ENCODE measurements around the gene ATP8A2.

The ATP8A2 gene

DNA sequence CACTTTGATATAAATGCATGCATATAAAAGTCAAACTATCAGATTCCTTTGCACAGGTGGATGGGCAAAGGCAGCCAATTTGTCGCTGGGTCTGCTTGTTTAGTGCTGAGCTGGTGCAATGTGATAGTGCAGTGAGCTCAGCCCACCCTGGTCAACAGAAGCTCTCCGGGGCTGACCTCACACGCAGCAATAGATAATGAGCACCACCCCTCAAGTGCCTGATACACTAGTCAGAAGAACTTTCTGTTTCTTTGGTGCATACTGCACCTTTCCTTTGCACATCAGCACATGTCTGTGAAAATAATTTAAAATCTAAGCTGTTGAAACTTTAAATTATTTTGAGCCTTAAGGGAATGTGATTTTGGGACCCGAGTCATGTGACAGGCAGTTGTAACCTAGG, 20.2 kb downstream of the ATP8A2 start:
- intact Hi-C loops (cut with DNase I; ENCODE audit: low total_unique reads), result no loop called here
- Histone ChIP-seq H3K9me3 (no peaks in the 10 kb centered on the region), H3K4me1 (no peaks in the 10 kb centered on the region), H3K27ac (no peak overlapping the region), H3K4me3 (no peak overlapping the region), H3K27me3 (no peaks in the 10 kb centered on the region), H3K36me3 (no peaks in the 10 kb centered on the region)
- TF ChIP-seq, protein P1, sequence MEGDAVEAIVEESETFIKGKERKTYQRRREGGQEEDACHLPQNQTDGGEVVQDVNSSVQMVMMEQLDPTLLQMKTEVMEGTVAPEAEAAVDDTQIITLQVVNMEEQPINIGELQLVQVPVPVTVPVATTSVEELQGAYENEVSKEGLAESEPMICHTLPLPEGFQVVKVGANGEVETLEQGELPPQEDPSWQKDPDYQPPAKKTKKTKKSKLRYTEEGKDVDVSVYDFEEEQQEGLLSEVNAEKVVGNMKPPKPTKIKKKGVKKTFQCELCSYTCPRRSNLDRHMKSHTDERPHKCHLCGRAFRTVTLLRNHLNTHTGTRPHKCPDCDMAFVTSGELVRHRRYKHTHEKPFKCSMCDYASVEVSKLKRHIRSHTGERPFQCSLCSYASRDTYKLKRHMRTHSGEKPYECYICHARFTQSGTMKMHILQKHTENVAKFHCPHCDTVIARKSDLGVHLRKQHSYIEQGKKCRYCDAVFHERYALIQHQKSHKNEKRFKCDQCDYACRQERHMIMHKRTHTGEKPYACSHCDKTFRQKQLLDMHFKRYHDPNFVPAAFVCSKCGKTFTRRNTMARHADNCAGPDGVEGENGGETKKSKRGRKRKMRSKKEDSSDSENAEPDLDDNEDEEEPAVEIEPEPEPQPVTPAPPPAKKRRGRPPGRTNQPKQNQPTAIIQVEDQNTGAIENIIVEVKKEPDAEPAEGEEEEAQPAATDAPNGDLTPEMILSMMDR (IDR thresholded peaks at IDR 0.05), result no peak
- no peak for DNase-seq

DNA sequence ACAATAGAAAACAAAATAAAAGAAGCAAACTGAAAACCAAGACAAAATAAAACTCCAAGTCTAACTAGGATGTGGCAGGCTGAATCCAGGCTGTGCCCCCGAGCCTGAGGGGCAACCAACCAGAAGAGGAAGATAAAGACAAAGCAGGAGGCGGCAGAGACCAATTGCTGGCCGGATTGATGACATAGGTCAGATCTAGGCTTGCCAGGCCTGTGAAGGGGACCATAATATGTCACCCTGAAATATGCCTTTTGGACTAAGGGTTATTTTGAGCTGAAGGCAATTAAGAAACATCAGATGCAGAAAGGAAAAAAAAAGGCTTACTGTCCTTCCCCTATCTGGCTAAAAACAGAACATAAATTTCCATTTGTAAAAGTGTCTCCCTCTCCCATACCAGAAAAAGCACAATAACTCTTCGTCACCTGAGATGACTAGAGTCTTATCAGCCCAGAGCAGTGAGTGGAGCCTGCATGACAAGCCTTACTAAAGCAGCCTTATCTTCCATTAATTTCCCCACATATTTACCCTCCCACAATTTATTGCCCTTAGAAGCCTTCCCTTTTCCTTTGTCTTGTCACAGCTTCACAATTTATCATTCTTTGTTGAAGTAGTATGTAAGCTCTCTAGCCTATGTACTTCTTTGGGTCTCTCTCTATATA, 22.8 kb downstream of the ATP8A2 start:
- Histone ChIP-seq H3K27ac (no peak overlapping the region), H3K4me3 (no peak overlapping the region), H3K4me1 (no peaks in the 10 kb centered on the region), H3K36me3 (no peaks in the 10 kb centered on the region), H3K27me3 (no peaks in the 10 kb centered on the region), H3K9me3 (no peaks in the 10 kb centered on the region)
- intact Hi-C loops (cut with DNase I; ENCODE audit: low total_unique reads), result no loop called here
- no peak for DNase-seq
- TF ChIP-seq, protein P1 (IDR thresholded peaks at IDR 0.05), result no peak

DNA sequence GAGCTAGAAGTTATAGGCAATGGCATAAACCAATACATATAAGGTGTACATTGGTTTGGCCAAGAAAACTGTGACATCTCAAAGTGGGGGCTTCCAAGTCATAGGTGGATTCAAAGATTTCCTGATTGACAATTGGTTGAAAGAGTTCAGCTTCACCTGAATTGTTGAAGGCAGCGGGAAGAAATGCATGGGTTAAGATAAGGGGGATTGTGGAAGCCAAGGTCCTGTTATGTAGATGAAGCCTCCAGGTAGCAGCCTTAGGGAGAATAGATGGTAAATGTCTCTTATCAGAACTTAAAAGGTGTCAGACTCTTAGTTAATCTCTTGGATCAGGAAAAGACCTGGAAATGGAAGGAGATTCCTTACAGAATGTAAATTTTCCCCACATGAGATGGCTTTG, 26.0 kb downstream of the ATP8A2 start:
- intact Hi-C loops (cut with DNase I; ENCODE audit: low total_unique reads), result no loop called here
- no peaks in the 10 kb centered on the region for H3K9me3 ChIP-seq
- no peak overlapping the region for H3K4me3 ChIP-seq
- TF ChIP-seq, protein P1 (IDR thresholded peaks at IDR 0.05), result no peak
- H3K27me3 ChIP-seq, result no peaks in the 10 kb centered on the region
- DNase-seq, result no peak
- no peaks in the 10 kb centered on the region for H3K36me3 ChIP-seq
- no peaks in the 10 kb centered on the region for H3K4me1 ChIP-seq
- no peak overlapping the region for H3K27ac ChIP-seq

DNA sequence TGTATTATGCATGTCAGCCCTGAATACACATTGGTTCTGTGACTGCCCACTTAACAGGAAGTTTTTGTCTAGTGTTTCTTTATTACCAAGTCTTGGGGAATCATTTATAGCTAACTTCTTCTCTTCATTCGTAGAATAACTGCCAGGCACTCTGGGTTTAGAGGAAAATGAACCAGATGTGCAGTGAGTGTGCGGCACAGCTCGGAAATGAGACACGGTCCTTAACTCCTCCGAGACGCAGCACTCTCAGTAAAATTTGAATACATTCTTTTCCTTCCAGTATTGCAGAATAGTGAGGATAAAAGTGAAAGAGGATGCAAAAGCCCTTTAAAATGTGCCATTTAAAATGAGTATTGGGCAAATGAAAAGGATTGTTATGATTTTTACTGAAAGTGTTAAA, 29.2 kb downstream of the ATP8A2 start:
- H3K36me3 ChIP-seq, result no peaks in the 10 kb centered on the region
- TF ChIP-seq, protein P1 (IDR thresholded peaks at IDR 0.05), result no peak
- H3K4me3 ChIP-seq, result no peak overlapping the region
- H3K27ac ChIP-seq, result no peak overlapping the region
- H3K4me1 ChIP-seq, result no peaks in the 10 kb centered on the region
- no peak for DNase-seq
- no peaks in the 10 kb centered on the region for H3K9me3 ChIP-seq
- intact Hi-C loops (cut with DNase I; ENCODE audit: low total_unique reads), result no loop called here
- no peaks in the 10 kb centered on the region for H3K27me3 ChIP-seq

DNA sequence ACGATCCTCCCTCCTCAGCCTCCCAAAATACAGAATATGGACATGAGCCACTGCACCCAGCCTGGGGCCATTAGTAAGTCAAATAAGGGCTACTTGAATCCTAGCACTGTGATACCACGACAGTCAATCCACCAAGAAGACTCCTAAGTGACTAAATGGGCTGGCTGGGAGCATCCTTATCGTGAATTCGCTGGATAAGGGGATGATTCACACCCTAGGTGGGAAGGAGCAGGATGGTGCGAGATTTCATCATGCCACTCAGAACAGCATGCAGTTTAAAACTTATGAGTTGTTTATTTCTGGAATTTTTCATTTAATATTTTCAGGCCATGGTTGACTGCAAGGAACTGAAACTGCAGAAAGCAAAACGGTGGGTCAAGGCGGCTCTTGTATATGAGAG, 30.2 kb downstream of the ATP8A2 start:
- H3K9me3 ChIP-seq, result no peaks in the 10 kb centered on the region
- TF ChIP-seq, protein P1 (IDR thresholded peaks at IDR 0.05), result no peak
- intact Hi-C loops (cut with DNase I; ENCODE audit: low total_unique reads), result no loop called here
- DNase-seq, result no peak
- no peaks in the 10 kb centered on the region for H3K4me1 ChIP-seq
- H3K4me3 ChIP-seq, result no peak overlapping the region
- H3K27ac ChIP-seq, result no peak overlapping the region
- H3K27me3 ChIP-seq, result no peaks in the 10 kb centered on the region
- no peaks in the 10 kb centered on the region for H3K36me3 ChIP-seq

DNA sequence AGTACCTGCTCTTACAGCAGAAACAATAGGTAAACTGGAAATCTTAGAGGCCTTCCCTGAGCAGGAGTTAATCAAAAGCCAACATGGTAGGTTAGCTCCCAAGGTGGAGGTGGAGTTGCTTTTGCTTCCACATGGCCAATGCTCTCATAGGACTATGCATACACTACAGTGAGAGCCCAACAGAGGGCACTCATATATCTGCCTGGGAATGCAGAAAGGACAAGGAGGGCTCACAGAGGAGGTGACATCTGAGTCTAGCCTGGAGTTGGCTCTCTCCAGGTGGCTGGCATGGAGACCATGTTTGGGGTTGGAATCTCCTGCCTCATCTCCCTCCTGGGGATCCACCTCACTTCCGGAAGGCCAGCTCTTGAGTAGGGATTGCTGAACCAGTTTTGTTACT, 34.6 kb downstream of the ATP8A2 start:
- H3K4me3 ChIP-seq, result no peak overlapping the region
- H3K27ac ChIP-seq, result no peak overlapping the region
- TF ChIP-seq, protein P1 (IDR thresholded peaks at IDR 0.05), result no peak
- intact Hi-C loops (cut with DNase I; ENCODE audit: low total_unique reads), result no loop called here
- no peaks in the 10 kb centered on the region for H3K4me1 ChIP-seq
- no peaks in the 10 kb centered on the region for H3K27me3 ChIP-seq
- no peak for DNase-seq
- no peaks in the 10 kb centered on the region for H3K36me3 ChIP-seq
- H3K9me3 ChIP-seq, result no peaks in the 10 kb centered on the region

Measured in tibial artery (tissue), 4 donors.